HG02981 (cell line): ENCODE data around the gene KBTBD6.
A peak's percentile ranks its signal among the peaks of the same experiment; 100 is the strongest.
"Not testable (repeated sequence)": the region's sequence is repeated elsewhere in the genome, so short reads cannot be mapped to it uniquely, and the experiment has no call there.

ENCODE experiments used
- ATAC-seq: cut with Tn5 transposase; IDR thresholded peaks from one replicate; pipeline ENCODE4 v1.9.1; 2021; ENCODE audit warnings: mild to moderate bottlenecking, moderate library complexity; ENCODE audit not compliant: unreplicated experiment

KBTBD6 gene, protein sequence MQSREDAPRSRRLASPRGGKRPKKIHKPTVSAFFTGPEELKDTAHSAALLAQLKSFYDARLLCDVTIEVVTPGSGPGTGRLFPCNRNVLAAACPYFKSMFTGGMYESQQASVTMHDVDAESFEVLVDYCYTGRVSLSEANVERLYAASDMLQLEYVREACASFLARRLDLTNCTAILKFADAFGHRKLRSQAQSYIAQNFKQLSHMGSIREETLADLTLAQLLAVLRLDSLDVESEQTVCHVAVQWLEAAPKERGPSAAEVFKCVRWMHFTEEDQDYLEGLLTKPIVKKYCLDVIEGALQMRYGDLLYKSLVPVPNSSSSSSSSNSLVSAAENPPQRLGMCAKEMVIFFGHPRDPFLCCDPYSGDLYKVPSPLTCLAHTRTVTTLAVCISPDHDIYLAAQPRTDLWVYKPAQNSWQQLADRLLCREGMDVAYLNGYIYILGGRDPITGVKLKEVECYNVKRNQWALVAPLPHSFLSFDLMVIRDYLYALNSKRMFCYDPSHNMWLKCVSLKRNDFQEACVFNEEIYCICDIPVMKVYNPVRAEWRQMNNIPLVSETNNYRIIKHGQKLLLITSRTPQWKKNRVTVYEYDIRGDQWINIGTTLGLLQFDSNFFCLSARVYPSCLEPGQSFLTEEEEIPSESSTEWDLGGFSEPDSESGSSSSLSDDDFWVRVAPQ

DNA sequence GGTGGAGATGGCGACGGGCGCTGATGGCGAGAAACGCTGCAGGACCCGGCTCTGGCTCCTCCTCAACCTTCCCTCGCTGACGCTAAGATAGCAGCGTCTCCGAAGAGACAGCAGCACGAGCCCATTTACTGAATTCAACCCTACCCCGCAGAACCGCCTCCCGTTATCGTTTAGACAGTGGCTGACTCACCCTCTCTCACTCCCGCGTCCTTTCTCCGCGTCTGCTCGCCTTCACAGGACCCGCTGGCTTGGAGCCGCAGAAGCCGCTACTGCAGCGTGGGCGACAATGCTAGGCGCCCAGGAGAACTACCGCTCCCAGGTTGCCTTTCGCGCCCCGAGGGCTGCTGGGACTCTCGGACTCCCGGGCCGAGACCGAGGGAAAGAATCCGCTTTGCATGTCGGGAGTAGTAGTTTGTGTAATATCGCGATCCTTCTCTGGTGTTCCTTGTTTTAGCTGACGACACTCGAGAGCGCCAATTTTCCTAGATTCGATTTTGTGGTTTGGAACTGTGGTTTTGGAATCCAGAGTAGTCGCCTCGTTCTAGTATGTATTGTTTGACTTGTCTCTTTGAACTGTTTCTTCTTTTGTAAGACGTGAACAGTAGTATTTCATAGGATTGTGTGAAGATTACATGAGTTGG is at the start of gene KBTBD6:
TSS of gene KBTBD6 (minus strand) at position 291 of the 641 bp plus-strand sequence. CDS start 291 bp downstream, outside the sequence.
- peak; percentile 97 for ATAC-seq

DNA sequence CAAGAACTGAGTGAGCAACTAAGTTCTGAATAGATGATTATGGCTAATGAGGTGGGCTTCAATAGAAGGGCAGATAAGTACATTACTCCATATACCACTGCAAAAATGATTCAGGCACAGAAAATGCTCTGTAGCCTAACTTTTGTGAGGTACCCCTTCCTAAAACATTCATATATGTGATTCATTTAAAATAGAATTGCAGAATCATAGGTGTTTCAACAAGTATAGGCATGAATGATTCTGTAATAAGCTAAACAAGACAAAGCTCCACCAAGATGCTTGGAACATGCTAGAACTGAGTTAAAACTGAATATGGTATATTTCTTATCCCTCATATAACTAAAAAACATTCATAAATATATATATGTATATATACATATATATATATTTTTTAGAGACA is 49.6 kb upstream of the KBTBD6 start:
- ATAC-seq = no peak

DNA sequence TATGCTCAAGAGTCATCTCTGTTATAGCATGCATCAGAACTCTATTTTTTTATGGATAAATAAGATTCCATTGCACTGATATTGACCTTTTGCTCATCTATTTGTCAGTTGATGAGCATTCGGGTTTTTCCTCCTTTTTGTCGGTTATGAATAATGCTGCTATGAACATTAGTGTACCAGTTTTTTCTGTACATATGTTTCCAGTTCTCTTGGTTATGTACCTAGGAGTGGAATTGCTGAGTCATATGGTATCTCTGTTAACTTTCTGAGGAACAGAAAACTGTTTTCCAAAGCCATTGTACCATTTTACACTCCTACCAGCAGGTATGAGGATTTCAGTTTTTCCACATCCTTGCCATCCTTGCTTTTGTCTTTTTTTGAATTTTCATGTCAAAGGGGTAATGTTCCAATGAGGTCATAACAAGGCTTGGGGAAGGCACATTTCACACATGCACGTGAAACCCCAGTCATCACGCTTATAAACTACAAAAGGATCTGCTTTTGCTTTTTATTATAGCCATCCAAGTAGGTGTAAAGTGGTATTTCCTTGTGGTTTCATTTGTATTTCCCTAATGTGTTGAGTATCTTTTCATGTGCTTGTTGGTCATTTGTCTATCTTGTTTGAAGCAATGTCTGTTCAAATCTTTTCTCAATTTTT is 47.1 kb upstream of the KBTBD6 start:
- ATAC-seq = no peak

DNA sequence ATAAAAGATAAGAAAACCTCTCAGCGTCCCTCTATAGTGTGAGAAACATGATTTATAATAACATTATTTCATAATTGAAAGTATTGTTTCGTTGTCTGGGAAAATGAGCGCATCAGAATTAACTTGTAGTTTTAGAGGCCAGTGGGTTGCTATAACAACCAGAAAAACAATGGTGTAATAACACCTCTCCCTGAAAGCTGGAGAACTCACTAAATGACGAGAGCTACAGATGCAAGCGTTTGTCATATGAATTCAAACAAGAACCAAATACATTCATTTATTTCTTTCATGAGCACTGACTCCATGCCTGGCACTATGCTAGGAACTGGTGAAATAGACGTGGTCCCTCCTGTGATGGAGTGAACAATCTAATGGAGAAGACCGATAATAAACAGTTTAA is 45.4 kb upstream of the KBTBD6 start:
- ATAC-seq = no peak

DNA sequence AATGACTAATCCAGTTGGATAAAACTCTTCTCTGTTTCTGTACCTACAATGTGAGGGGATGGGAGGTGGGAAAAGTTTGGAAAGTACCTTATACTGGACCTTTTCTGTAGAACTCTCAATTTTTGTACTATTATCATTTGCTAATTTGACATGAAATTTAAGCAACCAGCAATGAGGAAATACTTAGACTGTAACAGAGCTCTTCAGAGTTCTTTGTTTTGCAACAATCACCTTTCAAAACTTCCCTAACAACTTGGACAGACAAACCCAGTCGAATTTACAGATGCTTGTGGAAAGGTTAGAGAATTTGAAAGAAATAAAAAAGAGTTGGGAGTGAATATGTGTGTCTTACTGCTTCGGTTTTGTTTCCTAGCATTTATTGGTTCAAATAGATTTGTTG is 45.0 kb upstream of the KBTBD6 start:
- ATAC-seq = no peak

DNA sequence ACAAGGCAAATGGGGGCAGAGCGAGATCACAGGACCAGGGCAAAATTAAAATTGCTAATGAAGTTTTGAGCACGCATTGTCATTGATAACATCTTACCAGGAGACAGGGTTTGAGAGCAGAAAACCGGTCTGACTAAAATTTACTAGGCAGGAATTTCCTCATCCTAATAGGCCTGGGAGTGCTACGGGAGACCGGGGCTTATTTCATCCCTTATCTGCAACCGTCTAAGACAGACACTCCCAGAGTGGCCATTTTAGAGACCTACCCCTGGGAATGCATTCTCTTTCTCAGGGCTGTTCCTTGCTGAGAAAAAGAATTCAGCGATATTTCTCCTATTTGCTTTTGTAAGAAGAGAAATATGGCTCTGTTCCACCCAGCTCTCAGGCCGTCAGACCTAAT is 43.0 kb upstream of the KBTBD6 start:
- not testable (repeated sequence) for ATAC-seq

DNA sequence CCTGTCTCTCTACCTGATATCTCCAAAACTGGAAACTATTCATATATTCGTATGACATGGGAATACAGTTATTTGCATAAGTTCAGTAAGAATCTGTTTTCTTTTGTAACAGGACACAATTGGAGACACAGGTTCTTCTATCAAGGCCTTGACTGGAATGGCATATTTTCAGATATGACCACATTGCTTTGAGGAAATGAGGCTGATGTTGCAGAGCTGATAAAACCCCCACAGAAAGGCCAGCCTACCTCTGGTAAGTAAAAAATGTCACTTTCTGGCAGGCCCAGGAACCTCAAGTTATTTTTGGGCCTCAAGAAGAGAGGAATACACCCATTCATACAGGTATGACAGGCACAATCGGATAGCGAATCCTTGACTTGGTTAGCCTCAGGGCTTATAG is 29.5 kb upstream of the KBTBD6 start:
- ATAC-seq = no peak

DNA sequence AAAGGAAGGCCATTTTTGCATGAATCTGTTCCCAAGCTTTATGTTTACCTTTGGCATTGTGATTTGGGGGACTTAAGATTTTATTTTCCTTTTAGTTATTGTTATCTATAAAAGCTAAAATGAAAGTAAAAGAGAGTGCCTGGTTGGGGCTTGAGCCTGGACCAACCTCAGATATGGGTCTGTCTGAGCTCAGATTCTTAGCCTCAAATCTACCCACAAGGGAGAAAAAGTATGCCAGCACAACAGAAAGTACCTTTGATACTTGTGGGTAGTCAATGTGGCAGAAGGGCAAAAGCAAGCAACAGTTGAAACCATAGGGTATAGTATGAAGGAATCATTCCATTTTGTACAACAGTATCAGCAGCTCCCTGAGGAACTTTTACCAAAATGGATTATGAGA is 26.6 kb upstream of the KBTBD6 start:
- no peak for ATAC-seq

DNA sequence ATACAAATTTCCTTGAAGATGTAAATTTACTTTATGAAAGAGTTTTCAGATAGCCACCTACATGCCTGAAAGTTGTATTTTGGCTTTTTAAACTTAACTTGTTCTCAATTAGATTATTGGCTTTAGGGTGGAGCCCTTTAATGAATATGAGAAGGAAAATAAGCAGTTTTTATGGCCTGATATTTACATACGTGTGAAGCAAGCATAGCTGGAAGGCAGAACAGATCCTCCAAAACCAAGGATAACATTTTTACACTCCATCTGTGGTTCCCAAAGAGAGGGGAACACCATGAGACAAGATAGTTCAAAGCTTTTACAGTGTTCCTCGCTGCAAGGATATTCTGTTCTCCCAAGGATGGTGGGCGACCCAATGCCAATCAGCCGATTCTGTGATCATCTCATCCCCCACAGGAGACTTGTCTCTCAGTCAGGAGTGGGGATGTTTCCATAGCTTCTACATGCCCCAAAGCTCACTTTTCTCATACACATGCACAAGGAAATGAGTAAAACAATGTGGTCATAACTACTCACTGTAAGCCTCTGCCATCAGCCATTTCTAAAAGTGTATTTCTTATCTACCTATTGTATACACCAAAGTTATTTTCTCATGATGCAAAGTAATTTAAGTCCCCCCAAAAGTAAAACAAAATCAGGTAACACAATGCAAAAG is 24.6 kb upstream of the KBTBD6 start:
- no peak for ATAC-seq

DNA sequence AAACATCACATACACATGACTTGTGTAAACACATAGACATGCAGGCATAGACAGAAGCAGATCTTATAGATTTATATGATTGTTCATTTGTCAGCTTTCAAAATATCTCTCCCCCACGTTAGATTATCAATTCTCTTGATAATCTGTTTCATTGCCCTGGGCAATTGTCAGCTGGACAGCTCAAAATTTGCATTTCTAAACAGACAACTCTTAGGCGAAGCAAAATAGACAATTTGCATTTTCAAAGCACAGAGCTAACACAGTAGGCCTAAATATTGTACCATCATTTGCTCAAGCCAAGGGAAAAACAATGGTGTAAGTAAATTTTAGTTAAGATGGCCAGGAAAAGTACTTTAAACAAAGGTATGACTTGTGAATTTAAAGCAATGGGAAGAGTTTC is 24.0 kb upstream of the KBTBD6 start:
- no peak for ATAC-seq

DNA sequence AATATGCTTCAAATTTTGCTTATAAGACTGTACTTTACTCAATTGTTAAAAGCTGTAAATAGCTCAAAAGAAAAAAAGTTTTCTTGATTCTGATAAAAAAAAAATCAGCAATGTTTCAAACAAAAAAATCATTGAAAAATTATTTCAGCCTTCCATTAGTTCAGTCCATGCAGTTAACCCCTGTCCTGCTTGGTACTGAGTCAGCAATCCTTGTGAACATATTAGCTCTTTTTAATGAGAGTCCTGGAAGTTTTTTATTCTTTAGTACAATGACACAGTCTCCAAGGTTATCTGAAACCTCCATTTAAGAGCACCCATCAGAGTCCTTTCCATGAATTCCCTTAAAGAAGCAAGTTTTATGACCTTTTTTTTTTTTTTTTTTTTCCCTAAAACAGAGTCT is 21.4 kb upstream of the KBTBD6 start:
- ATAC-seq = no peak

DNA sequence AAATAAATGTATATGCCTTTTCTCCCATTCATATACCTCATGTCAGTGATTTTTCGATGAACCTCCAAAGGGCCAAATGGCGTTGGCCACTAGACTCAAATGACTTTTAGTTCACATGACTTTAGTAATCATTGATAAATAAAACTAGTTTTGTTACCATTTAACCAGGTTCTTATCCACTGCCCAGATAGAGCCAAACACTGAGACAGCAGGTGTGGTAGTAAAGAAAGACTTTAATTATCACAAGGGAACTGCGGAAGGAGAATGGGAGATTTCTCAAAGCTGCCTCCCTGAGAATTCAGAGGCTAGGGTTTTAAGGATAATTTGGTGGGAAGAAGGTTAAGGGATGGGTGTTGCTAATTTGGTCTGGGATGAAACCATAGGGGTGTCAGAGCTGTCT is 19.4 kb upstream of the KBTBD6 start:
- no peak for ATAC-seq

DNA sequence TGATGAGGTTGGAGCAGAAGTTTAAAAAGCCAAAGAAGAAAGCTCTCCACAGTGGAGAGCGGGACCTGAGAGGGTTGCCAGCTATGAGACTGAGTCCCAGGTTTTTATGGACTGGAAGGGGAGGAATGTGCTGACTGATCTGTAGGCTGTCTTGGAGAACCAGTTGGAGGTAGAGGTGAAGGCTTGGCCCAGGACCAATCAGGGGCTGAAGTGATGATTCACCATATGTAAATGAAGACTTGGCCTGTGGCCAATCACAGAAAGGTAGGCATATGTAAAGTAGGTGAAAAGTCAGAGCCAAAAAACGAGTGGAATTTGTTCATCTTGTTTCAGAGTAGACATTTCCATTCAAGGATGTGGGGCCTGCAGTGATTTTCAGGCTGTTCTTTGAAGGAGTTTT is 17.5 kb upstream of the KBTBD6 start:
- ATAC-seq = no peak

DNA sequence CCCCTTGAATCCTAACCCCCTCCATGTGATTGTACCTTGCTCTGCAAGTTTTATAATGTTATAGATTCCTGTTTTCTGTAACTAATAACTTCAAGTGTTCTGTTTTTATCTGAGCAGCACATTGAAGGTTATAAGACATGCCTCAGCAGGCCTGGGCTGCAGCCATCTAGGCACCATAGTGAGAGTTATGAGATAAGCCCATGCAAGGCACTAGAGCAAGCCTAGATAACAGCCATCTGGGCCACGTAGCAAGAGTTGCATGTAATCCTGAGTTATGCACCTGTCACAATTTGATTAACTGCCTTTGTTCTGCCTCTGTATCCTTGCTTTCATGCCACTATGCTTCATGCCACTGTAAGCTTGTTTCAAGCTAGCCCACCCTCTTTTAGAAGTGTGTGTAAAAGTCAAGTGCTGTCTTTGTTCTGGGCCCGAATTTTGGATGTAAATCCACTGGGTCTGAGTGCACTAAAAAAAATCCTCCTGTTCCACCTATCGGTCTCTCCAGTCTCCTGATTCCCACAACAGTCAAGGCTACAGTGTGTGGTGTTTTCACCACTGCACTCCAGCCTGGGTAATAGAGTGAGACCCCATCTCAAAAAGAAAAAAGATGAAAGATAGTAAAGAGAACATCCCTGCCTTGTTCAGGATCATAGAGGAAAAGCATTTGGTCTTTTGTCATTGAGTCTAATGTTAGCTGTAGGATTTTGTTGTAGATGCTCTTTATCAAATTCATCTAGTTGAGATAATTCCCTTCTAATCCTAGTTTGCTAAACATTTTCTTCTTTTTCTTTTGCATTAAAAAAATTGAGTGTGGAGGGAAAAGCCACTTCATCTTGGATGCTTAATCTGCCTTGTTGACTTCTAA is 16.0 kb upstream of the KBTBD6 start:
- ATAC-seq = no peak

DNA sequence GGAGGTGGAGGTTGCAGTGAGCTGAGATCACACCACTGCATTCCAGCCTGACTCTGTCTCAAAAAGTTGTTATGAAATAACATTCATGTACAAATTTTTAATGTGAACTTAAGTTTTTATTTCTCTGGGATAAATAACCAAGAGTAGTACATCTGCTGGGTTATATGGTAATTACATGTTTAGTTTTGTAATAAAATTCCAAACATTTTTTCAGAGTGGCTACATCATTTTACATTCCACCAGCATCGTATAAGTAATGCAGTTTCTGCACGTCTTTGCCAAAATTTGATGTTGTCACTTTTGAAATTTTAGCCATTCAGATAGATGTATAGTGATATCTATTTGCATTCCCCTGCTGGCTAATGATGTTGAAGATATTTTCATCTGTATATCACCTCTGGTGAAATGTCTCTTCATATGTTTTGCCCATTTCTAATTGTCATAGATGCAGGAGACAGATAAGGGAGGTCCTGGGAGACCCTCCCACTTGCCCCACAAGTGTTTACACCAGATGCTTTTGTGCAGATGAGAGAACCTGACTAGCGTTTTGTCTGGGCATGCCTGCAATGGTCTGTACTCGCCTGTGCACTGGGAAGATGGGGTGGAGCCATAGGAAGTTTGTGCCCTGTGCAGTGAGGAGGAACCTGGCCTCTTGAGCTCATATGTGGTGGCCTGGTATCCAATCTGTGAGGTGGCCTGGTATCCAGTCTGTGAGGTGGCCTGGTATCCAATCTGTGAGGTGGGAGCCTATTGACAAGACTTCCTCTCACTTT is 12.7 kb upstream of the KBTBD6 start:
- ATAC-seq = no peak

DNA sequence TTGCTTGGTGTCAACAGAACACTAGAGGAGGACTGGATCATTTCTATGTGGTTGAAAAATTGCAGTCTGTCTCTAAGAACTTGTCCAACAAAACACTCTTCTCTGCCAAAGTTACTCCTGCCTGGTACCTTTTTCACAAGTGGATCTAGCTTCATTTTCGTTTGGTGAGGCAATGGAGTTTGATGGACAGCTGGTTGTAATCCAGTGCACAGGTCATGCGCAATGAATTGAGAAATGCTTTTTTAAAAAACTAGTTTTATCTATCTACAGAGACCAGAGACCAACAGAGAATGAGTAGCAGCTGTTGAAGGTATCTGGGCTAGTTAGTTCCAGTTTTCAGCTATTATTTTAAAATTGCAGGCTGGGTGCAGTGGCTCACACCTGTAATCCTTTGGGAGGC is 12.0 kb upstream of the KBTBD6 start:
- ATAC-seq = no peak

DNA sequence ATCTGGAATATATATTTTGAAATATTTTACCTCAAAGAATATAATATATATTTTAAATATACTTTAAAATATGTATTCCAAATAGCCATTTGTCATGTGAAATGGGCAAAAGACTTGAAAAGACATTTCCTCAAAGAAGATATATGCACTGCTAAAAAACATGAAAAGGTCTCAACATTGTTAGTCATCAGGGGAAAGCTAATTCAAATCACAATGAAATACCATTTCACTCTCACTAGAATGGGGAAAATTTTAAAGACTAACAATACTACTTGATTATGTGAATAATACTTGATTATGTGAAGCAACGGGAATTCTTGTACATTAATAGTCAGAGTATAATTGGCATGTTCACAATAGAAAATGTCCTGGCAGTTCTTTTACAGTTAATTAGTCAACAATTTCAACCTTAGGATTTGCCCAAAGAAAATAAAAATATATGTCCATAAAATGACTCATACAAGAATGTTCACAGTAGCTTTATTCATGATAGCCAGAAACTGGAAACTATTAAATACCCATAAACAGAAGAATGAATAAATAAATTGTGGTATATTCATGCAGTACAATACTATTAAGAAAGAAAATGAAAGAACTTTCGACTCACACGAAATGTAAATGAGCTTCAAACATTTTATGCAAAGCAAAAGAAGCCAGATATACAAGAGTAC is 6.8 kb upstream of the KBTBD6 start:
- no peak for ATAC-seq

DNA sequence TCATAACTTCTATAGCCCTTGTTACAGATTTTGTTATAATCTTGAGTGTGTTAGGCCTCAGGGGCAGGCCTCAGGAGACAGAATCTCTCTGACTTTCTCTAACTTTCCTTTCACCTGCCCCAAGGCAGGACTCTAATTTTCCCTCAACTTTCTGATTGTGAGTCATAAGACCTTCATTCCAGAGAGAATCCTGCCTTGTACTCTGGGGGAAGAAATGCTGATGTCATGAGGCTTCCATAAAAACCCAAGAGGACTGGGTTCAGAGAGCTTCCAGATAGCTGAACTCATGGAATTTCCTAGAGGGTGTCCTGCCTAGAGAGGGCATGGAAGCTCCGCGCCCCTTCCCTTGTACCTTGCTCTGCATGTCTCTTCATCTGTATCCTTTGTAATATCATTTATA is 5.3 kb upstream of the KBTBD6 start:
- ATAC-seq = no peak

DNA sequence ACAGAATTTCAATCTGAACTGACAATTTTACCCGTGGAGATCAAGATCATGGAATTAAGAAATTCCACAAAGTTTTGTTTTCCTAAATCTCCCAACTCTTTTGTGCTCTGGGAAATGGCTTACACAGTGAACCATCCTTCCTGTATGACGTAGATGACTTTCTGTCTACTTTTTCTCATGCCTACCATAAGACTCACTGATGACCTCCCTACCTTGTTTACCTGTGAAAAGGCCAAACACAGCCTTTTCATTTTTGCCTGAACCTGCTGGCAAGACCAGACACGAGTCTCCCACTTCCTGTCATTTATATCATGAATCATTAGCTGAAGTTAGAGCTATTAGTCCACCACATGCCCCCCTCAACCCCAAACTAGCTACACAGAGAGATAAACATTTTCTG is 4.6 kb upstream of the KBTBD6 start:
- ATAC-seq = no peak
